B cell (primary cell): ENCODE measurements around the gene PHACTR1. TPM values are rescaled to one million over a fixed set of nuclear protein-coding genes. Genes with fewer than 3 reads are reported as not detected.
A peak's percentile ranks its signal among the peaks of the same experiment; 100 is the strongest.

Experiments
- ATAC-seq: fragments of 200-7000 bp; cut with Tn5 transposase; one replicate; pipeline ENCODE4 v1.10.0; 2021; ENCODE audit warnings: low read depth, mild to moderate bottlenecking, moderate number of reproducible peaks, moderate library complexity
- CTCF ChIA-PET: fragments of 350-600 bp; sonication (Branson Sonifier 250); formaldehyde crosslinking; loops from one replicate; lab custom pipeline; 2021; ENCODE audit warnings: antibody characterized with exemption, inconsistent platforms; lab: Charles Lee
- POLR2A ChIA-PET: fragments of 350-600 bp; sonication (Branson Sonifier 250); formaldehyde crosslinking; loops from one replicate; lab custom pipeline; 2021; ENCODE audit warnings: antibody characterized with exemption; lab: Charles Lee
- DNase-seq: peaks from one replicate; pipeline ENCODE4 v3.0.0; 2013
- H2AFZ ChIP-seq: 2 replicates; pipeline ENCODE4 v1.6.1; 2012; ENCODE audit warnings: mild to moderate bottlenecking, low read depth, low read length; ENCODE audit not compliant: insufficient read depth, poor library complexity, severe bottlenecking
- H3K27ac ChIP-seq, 2 donors: 1 replicate in 1 of 2; 2 replicates in 1 of 2; pipeline ENCODE4 v1.5.1; 2012 to 2013; ENCODE audit warnings: low read length in 2 of 2, mild to moderate bottlenecking in 2 of 2, moderate library complexity in 1 of 2
- H3K27me3 ChIP-seq, 4 experiments: fragments of 200-600 bp in 1 of 4; sonication (generic) in 1 of 4; replicated peaks in 1 of 4; 1 replicate in 2 of 4; 2 replicates in 2 of 4; pipeline versions ENCODE4 v1.6.1 to v1.7.0; 2013 to 2016; ENCODE audit warnings: low read length in 3 of 4, mild to moderate bottlenecking in 2 of 4, mixed read lengths in 1 of 4, moderate library complexity in 1 of 4; ENCODE audit not compliant: insufficient read depth in 4 of 4, control insufficient read depth in 3 of 4; ENCODE audit errors: control extremely low read depth in 1 of 4
- H3K36me3 ChIP-seq, 2 experiments: replicated peaks in 1 of 2; 1 replicate in 1 of 2; 2 replicates in 1 of 2; pipeline versions ENCODE4 v1.6.1 to v1.7.1; 2013; ENCODE audit warnings: low read length in 1 of 2; ENCODE audit not compliant: insufficient read depth in 2 of 2, control insufficient read depth in 1 of 2; ENCODE audit errors: control extremely low read depth in 1 of 2, extremely low read depth in 1 of 2
- H3K4me1 ChIP-seq, 2 donors: fragments of 200-600 bp in 1 of 2; sonication (generic) in 1 of 2; 1 replicate in 1 of 2; 2 replicates in 1 of 2; pipeline versions ENCODE4 v1.5.1 to v1.6.1; 2013 to 2017; ENCODE audit warnings: low read length in 2 of 2; ENCODE audit not compliant: control insufficient read depth in 2 of 2, insufficient read depth in 2 of 2
- H3K4me2 ChIP-seq: replicated peaks from 2 replicates; pipeline ENCODE3; 2012; ENCODE audit warnings: mild to moderate bottlenecking, low read depth, low read length; ENCODE audit not compliant: poor library complexity, severe bottlenecking
- H3K4me3 ChIP-seq, 5 experiments: fragments of 200-600 bp in 1 of 5; sonication (generic) in 1 of 5; 1 replicate in 3 of 5; 2 replicates in 2 of 5; pipeline versions ENCODE4 v1.5.1 to v1.7.0; 2011 to 2016; ENCODE audit warnings: low read length in 4 of 5, mild to moderate bottlenecking in 4 of 5, low read depth in 2 of 5, control low read depth in 1 of 5, moderate library complexity in 1 of 5; ENCODE audit not compliant: insufficient read depth in 1 of 5; ENCODE audit errors: control extremely low read depth in 1 of 5, extremely low read depth in 1 of 5
- H3K79me2 ChIP-seq: fragments of 200-600 bp; sonication (generic); one replicate; pipeline ENCODE4 v1.6.0; 2016; ENCODE audit warnings: low read length; ENCODE audit not compliant: control insufficient read depth, insufficient read depth
- H3K9ac ChIP-seq: fragments of 200-600 bp; sonication (generic); 2 replicates; pipeline ENCODE4 v1.6.1; 2017; ENCODE audit warnings: mild to moderate bottlenecking, low read length, moderate library complexity
- H3K9me3 ChIP-seq, 3 donors: one replicate each; pipeline versions ENCODE4 v1.6.1 to v1.7.1; 2013; ENCODE audit warnings: low read length in 2 of 3; ENCODE audit not compliant: control insufficient read depth in 2 of 3, insufficient read depth in 1 of 3; ENCODE audit errors: control extremely low read depth in 1 of 3
- H4K20me1 ChIP-seq: 2 replicates; pipeline ENCODE4 v1.6.0; 2012; ENCODE audit warnings: mild to moderate bottlenecking, low read length; ENCODE audit not compliant: insufficient read depth, control insufficient read depth, poor library complexity, severe bottlenecking
- H3K27ac Mint-ChIP-seq: one replicate; pipeline ENCODE4 v1.8.0; 2021; ENCODE audit warnings: mixed read lengths
- H3K27me3 Mint-ChIP-seq: one replicate; pipeline ENCODE4 v1.8.0; 2021; ENCODE audit warnings: mixed read lengths
- H3K4me1 Mint-ChIP-seq: one replicate; pipeline ENCODE4 v1.8.0; 2021; ENCODE audit warnings: mixed read lengths
- H3K4me3 Mint-ChIP-seq: one replicate; pipeline ENCODE4 v1.8.0; 2021; ENCODE audit warnings: mixed read lengths
- H3K9me3 Mint-ChIP-seq: one replicate; pipeline ENCODE4 v1.8.0; 2022; ENCODE audit warnings: mixed read lengths; ENCODE audit not compliant: insufficient read depth
- CTCF ChIP-seq: fragments of 200-600 bp; IDR thresholded peaks from one replicate; pipeline ENCODE4 v1.8.0; 2022; ENCODE audit warnings: antibody characterized with exemption, mild to moderate bottlenecking
- EZH2 ChIP-seq: IDR thresholded peaks from 2 replicates; pipeline ENCODE4 v1.6.1; 2012; ENCODE audit warnings: borderline replicate concordance, low read depth, mild to moderate bottlenecking, moderate library complexity, low read length; ENCODE audit not compliant: insufficient read depth, poor library complexity, severe bottlenecking
- WGBS: methylation state at CpG from one replicate; pipeline ENCODE4 v1.1.5; 2013; ENCODE audit warnings: missing lambda C conversion rate; ENCODE audit not compliant: insufficient coverage; 5-methylcytosine and 5-hydroxymethylcytosine counted together
- intact Hi-C: fragments of 100-400 bp; cut with micrococcal nuclease; formaldehyde crosslinking; loops from one replicate; pipeline ENCODE4 v1.10.0; 2022
- polyA plus RNA-seq: library from polyadenylated mRNA; depleted of rRNA; stranded (reverse); fragments of >200 nt; gene quantifications from 2 replicates; pipeline ENCODE4 v1.2.3, GENCODE V29; 2012
- total RNA-seq, 2 donors: library from RNA; stranded (reverse); fragments of 120-200 nt in 1 of 2; gene quantifications; 1 replicate in 1 of 2; 2 replicates in 1 of 2; pipeline versions ENCODE4 v1.2.3 to v1.2.4, GENCODE V29; 2013 to 2022

PHACTR1 gene
- total and polyA plus RNA-seq, 2 donors (not counting 1 experiment from before 2014, with no cell fraction given): 30.2 to 129 TPM

DNA sequence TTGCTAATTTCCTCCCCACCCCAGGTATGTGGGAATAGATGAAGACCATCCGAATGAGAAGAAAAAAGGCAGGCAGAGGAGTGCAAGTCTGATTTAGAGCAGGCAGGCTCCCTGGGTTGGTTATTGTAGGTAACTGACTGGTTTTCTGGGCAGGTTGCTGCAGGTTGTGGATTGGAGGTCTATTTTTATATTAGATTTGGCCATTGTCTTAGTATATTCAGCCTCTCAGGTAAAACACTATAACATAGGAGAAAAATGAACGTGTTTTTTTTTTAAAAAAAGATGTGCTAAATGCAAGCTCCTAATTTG, 612.3 kb downstream of the PHACTR1 start:
- no peak for ATAC-seq
- 20% methylated on average over 1 of the region's 2 CpGs for WGBS
- DNase-seq: no peak
- Histone ChIP-seq H3K9ac (peak overlapping the region; percentile 78), H3K4me3 (peak overlapping the region; percentile 69 to 98 (median 71)), H3K27me3 (no peaks in the 10 kb centered on the region), H3K36me3 (peaks cover 4 to 16% of the 10 kb centered on the region in 2 experiments), H3K4me1 (peaks cover 10 to 15% of the 10 kb centered on the region in 2 donors), H4K20me1 (no peaks in the 10 kb centered on the region), H3K4me2 (peak overlapping the region; percentile 75), H2AFZ (peak overlapping the region; percentile 80), H3K79me2 (peaks cover 44% of the 10 kb centered on the region), H3K27ac (peak overlapping the region; percentile 86 to 92), H3K9me3 (no peaks in the 10 kb centered on the region)
- peak overlapping the region; percentile 98 for H3K4me3 Mint-ChIP-seq
- H3K4me1 Mint-ChIP-seq: peaks cover 32% of the 10 kb centered on the region
- POLR2A ChIA-PET: interaction anchor here (0.7 to 2.3 kb wide), 10 partner anchors 9 to 286 kb away, joined by 3 to 12 read pairs (median 6); partner anchors contain the start of genes GFOD1 and NOL7
- TF ChIP-seq EZH2 (no peak), CTCF (no peak)
- H3K27ac Mint-ChIP-seq: peak overlapping the region; percentile 98
- H3K9me3 Mint-ChIP-seq: no peaks in the 10 kb centered on the region
- H3K27me3 Mint-ChIP-seq: no peaks in the 10 kb centered on the region
- CTCF ChIA-PET: interaction anchor here (0.9 to 9.8 kb wide), 22 partner anchors 9 to 692 kb away, joined by 3 to 238 read pairs (median 8); partner anchors contain the start of genes NOL7 and SIRT5
- intact Hi-C loops: loop anchor here (1.0 to 2.0 kb wide), 7 partner anchors 24 to 485 kb away; partner anchors contain the start of genes GFOD1, MCUR1, NOL7 and SIRT5
